Myometrial cell (primary cell): ENCODE results near the gene HTR1A. TPM values are rescaled to one million over a fixed set of nuclear protein-coding genes. Genes with fewer than 3 reads are reported as not detected.

Experiments used
- total RNA-seq: library from RNA; depleted of rRNA; stranded (reverse); fragments of >200 nt; gene quantifications from 2 replicates; pipeline ENCODE4 v1.2.3, GENCODE V29; 2015

Gene HTR1A
- total RNA-seq = not detected in 2 replicates

GRCh38 chr5:63962279-63962678 lies at the start of gene HTR1A:
Gene HTR1A (minus strand): TSS chr5:63962445. CDS start chr5:63961719, 726 bp downstream.

Other genes with a start within 250 kb of the HTR1A start
- gene RNF180, start 203.4 kb upstream of the HTR1A start, total RNA-seq = under 0.01 and 0.35 TPM in 2 replicates